ENCODE results near the gene PTX4.

Gene PTX4

GRCh38 chr16:1505073-1505844 lies 16.5 kb upstream of the PTX4 start:
- Histone ChIP-seq H3K4me1 (ENCODE audit: insufficient read depth, low read length) (no peaks in the 10 kb centered on the region), H3K4me3 (ENCODE audit: low read length) (no peak overlapping the region), H3K9ac (ENCODE audit: low read depth, low read length) (no peak overlapping the region), H3K36me3 (ENCODE audit: insufficient read depth, low read depth, low read length) (peaks cover 35% of the 10 kb centered on the region), H3K9me3 (ENCODE audit: insufficient read depth, low read depth, low read length) (no peaks in the 10 kb centered on the region), H3K27ac (ENCODE audit: low read length) (no peak overlapping the region), H3K27me3 (ENCODE audit: insufficient read depth, low read length) (no peaks in the 10 kb centered on the region)

GRCh38 chr16:1503110-1503955 lies 14.6 kb upstream of the PTX4 start:
- H3K4me1 ChIP-seq (ENCODE audit: insufficient read depth, low read length), result no peaks in the 10 kb centered on the region
- no peaks in the 10 kb centered on the region for H3K9me3 ChIP-seq (ENCODE audit: insufficient read depth, low read depth, low read length)
- no peaks in the 10 kb centered on the region for H3K27me3 ChIP-seq (ENCODE audit: insufficient read depth, low read length)
- no peak overlapping the region for H3K27ac ChIP-seq (ENCODE audit: low read length)
- H3K4me3 ChIP-seq (ENCODE audit: low read length), result no peak overlapping the region
- H3K36me3 ChIP-seq (ENCODE audit: insufficient read depth, low read depth, low read length), result peaks cover 48% of the 10 kb centered on the region
- no peak overlapping the region for H3K9ac ChIP-seq (ENCODE audit: low read depth, low read length)

- peaks cover 56% of the 10 kb centered on the region for H3K36me3 ChIP-seq (ENCODE audit: insufficient read depth, low read depth, low read length)
- H3K9me3 ChIP-seq (ENCODE audit: insufficient read depth, low read depth, low read length), result no peaks in the 10 kb centered on the region
- no peak overlapping the region for H3K4me3 ChIP-seq (ENCODE audit: low read length)
- no peaks in the 10 kb centered on the region for H3K27me3 ChIP-seq (ENCODE audit: insufficient read depth, low read length)
- no peak overlapping the region for H3K27ac ChIP-seq (ENCODE audit: low read length)
- H3K4me1 ChIP-seq (ENCODE audit: insufficient read depth, low read length), result no peaks in the 10 kb centered on the region
- no peak overlapping the region for H3K9ac ChIP-seq (ENCODE audit: low read depth, low read length)
These were observed 13.6 kb upstream of the PTX4 start for GRCh38 chr16:1502092-1503004.

DNA sequence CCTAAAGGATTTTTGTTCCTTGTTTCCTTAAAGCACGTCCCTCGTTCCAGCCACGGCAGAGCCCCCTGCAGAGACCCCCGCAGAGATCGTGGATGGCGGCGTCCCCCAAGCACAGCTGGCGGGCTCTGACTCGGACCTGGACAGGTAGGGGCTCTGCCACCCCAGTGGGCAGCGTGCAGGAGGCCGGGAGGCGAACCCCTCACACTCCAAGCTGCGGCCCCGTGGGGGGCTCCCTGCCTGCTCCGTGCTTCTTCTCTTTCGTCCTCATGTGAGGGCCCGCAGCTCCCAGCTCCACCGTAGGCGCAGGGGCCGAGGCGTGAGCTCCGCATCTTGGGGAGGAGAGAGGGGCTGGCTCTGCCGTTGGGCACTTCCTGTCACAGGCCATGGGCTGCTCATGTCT lies 12.9 kb upstream of the PTX4 start:
- H3K9me3 ChIP-seq (ENCODE audit: insufficient read depth, low read depth, low read length), result no peaks in the 10 kb centered on the region
- H3K27ac ChIP-seq (ENCODE audit: low read length), result no peak overlapping the region
- no peaks in the 10 kb centered on the region for H3K4me1 ChIP-seq (ENCODE audit: insufficient read depth, low read length)
- H3K9ac ChIP-seq (ENCODE audit: low read depth, low read length), result no peak overlapping the region
- H3K4me3 ChIP-seq (ENCODE audit: low read length), result no peak overlapping the region
- peaks cover 63% of the 10 kb centered on the region for H3K36me3 ChIP-seq (ENCODE audit: insufficient read depth, low read depth, low read length)
- no peaks in the 10 kb centered on the region for H3K27me3 ChIP-seq (ENCODE audit: insufficient read depth, low read length)

DNA sequence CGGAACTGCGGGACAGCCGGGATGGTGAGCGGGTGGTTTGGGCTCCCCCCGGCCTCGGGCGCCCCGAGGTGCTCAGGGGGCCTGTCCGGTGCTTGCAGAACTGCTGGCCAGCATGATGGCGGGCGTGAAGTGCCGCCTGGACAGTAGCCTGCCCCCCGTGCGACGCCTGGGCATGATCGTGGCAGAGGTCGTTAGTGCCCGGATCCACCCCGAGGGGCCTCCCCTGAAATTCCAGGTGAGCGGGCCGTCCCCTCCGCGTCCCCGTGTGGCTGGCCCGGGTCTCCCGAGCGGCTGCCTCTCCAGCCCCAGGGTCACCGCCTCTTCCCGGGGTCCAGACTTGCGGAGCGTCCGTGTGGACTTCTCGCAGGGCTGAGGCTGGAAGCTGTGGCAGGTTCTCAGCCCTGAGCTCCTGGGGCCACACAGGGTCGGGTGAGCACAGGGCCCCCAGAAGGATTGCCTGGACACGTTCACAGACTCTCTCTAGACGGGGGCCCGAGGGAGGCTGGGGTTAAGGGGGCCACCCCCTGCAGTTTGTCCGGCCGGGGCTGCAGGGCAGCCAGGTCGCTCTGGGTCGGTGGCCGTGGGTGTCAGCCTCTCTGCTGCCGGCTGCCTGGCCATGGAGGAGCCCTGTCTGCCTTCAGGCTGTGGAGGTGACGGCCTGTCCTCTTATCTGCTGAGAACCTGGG lies 11.9 kb upstream of the PTX4 start:
- Histone ChIP-seq H3K9ac (ENCODE audit: low read depth, low read length) (no peak overlapping the region), H3K36me3 (ENCODE audit: insufficient read depth, low read depth, low read length) (peaks cover 68% of the 10 kb centered on the region), H3K27me3 (ENCODE audit: insufficient read depth, low read length) (no peaks in the 10 kb centered on the region), H3K4me3 (ENCODE audit: low read length) (no peak overlapping the region), H3K4me1 (ENCODE audit: insufficient read depth, low read length) (no peaks in the 10 kb centered on the region), H3K27ac (ENCODE audit: low read length) (no peak overlapping the region), H3K9me3 (ENCODE audit: insufficient read depth, low read depth, low read length) (no peaks in the 10 kb centered on the region)

- no peaks in the 10 kb centered on the region for H3K27me3 ChIP-seq (ENCODE audit: insufficient read depth, low read length)
- H3K36me3 ChIP-seq (ENCODE audit: insufficient read depth, low read depth, low read length), result peaks cover 68% of the 10 kb centered on the region
- no peaks in the 10 kb centered on the region for H3K9me3 ChIP-seq (ENCODE audit: insufficient read depth, low read depth, low read length)
- H3K9ac ChIP-seq (ENCODE audit: low read depth, low read length), result no peak overlapping the region
- H3K4me1 ChIP-seq (ENCODE audit: insufficient read depth, low read length), result no peaks in the 10 kb centered on the region
- no peak overlapping the region for H3K27ac ChIP-seq (ENCODE audit: low read length)
- H3K4me3 ChIP-seq (ENCODE audit: low read length), result no peak overlapping the region
These were observed 11.2 kb upstream of the PTX4 start for GRCh38 chr16:1499756-1500464.

- H3K27me3 ChIP-seq (ENCODE audit: insufficient read depth, low read length), result no peaks in the 10 kb centered on the region
- H3K27ac ChIP-seq (ENCODE audit: low read length), result no peak overlapping the region
- no peak overlapping the region for H3K9ac ChIP-seq (ENCODE audit: low read depth, low read length)
- H3K4me3 ChIP-seq (ENCODE audit: low read length), result no peak overlapping the region
- no peaks in the 10 kb centered on the region for H3K4me1 ChIP-seq (ENCODE audit: insufficient read depth, low read length)
- H3K36me3 ChIP-seq (ENCODE audit: insufficient read depth, low read depth, low read length), result peaks cover 74% of the 10 kb centered on the region
- no peaks in the 10 kb centered on the region for H3K9me3 ChIP-seq (ENCODE audit: insufficient read depth, low read depth, low read length)
These were observed 10.3 kb upstream of the PTX4 start for GRCh38 chr16:1498899-1499676.

GRCh38 chr16:1497014-1497598 lies 8.4 kb upstream of the PTX4 start:
- no peak overlapping the region for H3K4me3 ChIP-seq (ENCODE audit: low read length)
- H3K36me3 ChIP-seq (ENCODE audit: insufficient read depth, low read depth, low read length), result peaks cover 57% of the 10 kb centered on the region
- H3K9me3 ChIP-seq (ENCODE audit: insufficient read depth, low read depth, low read length), result no peaks in the 10 kb centered on the region
- peaks cover 4% of the 10 kb centered on the region; the same call in 1 of the 2 replicates for H3K4me1 ChIP-seq (ENCODE audit: insufficient read depth, low read length)
- no peak overlapping the region for H3K9ac ChIP-seq (ENCODE audit: low read depth, low read length)
- no peak overlapping the region for H3K27ac ChIP-seq (ENCODE audit: low read length)
- no peaks in the 10 kb centered on the region for H3K27me3 ChIP-seq (ENCODE audit: insufficient read depth, low read length)

- H3K4me1 ChIP-seq (ENCODE audit: insufficient read depth, low read length), result peaks cover 4% of the 10 kb centered on the region; the same call in 1 of the 2 replicates
- no peak overlapping the region for H3K9ac ChIP-seq (ENCODE audit: low read depth, low read length)
- H3K36me3 ChIP-seq (ENCODE audit: insufficient read depth, low read depth, low read length), result peaks cover 51% of the 10 kb centered on the region
- H3K9me3 ChIP-seq (ENCODE audit: insufficient read depth, low read depth, low read length), result no peaks in the 10 kb centered on the region
- no peak overlapping the region for H3K4me3 ChIP-seq (ENCODE audit: low read length)
- no peaks in the 10 kb centered on the region for H3K27me3 ChIP-seq (ENCODE audit: insufficient read depth, low read length)
- H3K27ac ChIP-seq (ENCODE audit: low read length), result no peak overlapping the region
These were observed 7.7 kb upstream of the PTX4 start for GRCh38 chr16:1496464-1496863.

GRCh38 chr16:1495889-1496262 lies 7.1 kb upstream of the PTX4 start:
- Histone ChIP-seq H3K4me3 (ENCODE audit: low read length) (no peak overlapping the region), H3K9me3 (ENCODE audit: insufficient read depth, low read depth, low read length) (no peaks in the 10 kb centered on the region), H3K9ac (ENCODE audit: low read depth, low read length) (no peak overlapping the region), H3K36me3 (ENCODE audit: insufficient read depth, low read depth, low read length) (peaks cover 45% of the 10 kb centered on the region), H3K27me3 (ENCODE audit: insufficient read depth, low read length) (no peaks in the 10 kb centered on the region), H3K27ac (ENCODE audit: low read length) (no peak overlapping the region), H3K4me1 (ENCODE audit: insufficient read depth, low read length) (peaks cover 4% of the 10 kb centered on the region; the same call in 1 of the 2 replicates)
